DMS 273 (cell line): ENCODE measurements around the gene RPLP2.

ENCODE experiments used
- DNase-seq: peaks from one replicate; lab custom pipeline; 2025; ENCODE audit not compliant: unreplicated experiment; lab: John Stamatoyannopoulos, UW

The RPLP2 gene

GRCh38 chr11:773425-773824 lies 36.3 kb upstream of the RPLP2 start:
- DNase-seq = no peak

- DNase-seq = no peak
Observed at GRCh38 chr11:773830-774229, 35.9 kb upstream of the RPLP2 start.

GRCh38 chr11:774873-775592 lies 34.7 kb upstream of the RPLP2 start:
- no peak for DNase-seq

- DNase-seq = no peak
Observed at GRCh38 chr11:776263-776560, 33.6 kb upstream of the RPLP2 start.

GRCh38 chr11:776561-777287 lies 33.0 kb upstream of the RPLP2 start:
- DNase-seq = peak; percentile 68

GRCh38 chr11:777288-778255 lies 32.2 kb upstream of the RPLP2 start, which contains the start of gene GATD1:
Gene GATD1, minus strand, starts transcription at chr11:777487. Its CDS starts 25 bp downstream, at chr11:777462.
- DNase-seq = peak; percentile 93

- no peak for DNase-seq
Observed at GRCh38 chr11:778976-779954, 30.5 kb upstream of the RPLP2 start.

GRCh38 chr11:779955-780532 lies 29.7 kb upstream of the RPLP2 start:
- no peak for DNase-seq

GRCh38 chr11:782264-783174 lies 27.2 kb upstream of the RPLP2 start:
- no peak for DNase-seq

- DNase-seq = peak; percentile 97
Observed at GRCh38 chr11:783581-784015, 26.2 kb upstream of the RPLP2 start.

GRCh38 chr11:786235-787083 lies 23.3 kb upstream of the RPLP2 start:
- DNase-seq = peak; percentile 73

GRCh38 chr11:787084-787675 lies 22.6 kb upstream of the RPLP2 start:
- no peak for DNase-seq

GRCh38 chr11:788009-788640 lies 21.6 kb upstream of the RPLP2 start:
- DNase-seq = no peak

GRCh38 chr11:788953-789940 lies 20.5 kb upstream of the RPLP2 start:
- no peak for DNase-seq

- peak; percentile 81 for DNase-seq
Observed at GRCh38 chr11:789943-790342, 19.8 kb upstream of the RPLP2 start, which contains the start of gene CEND1. Gene CEND1, minus strand, starts transcription at chr11:790090. Its CDS starts 1,514 bp downstream, at chr11:788576.
